HCT116 (cell line): Measurements from ENCODE around the gene FLNB. TPM values are rescaled to one million over a fixed set of nuclear protein-coding genes. Genes with fewer than 3 reads are reported as not detected.

ENCODE experiments used
- ATAC-seq: fragments of 200-7000 bp; cut with Tn5 transposase; 2 replicates; pipeline ENCODE4 v1.9.1; 2020; ENCODE audit warnings: mild to moderate bottlenecking, moderate library complexity
- BruUV-seq: library from RNA; stranded (reverse); fragments of 400-500 nt; replicated peaks from 2 replicates; lab custom pipeline; 2021; lab: Mats Ljungman, UMichigan
- CTCF ChIA-PET: fragments of 300-600 bp; sonication (Branson Sonifier 250); formaldehyde crosslinking; loops from one replicate; lab custom pipeline; 2021; ENCODE audit warnings: antibody characterized with exemption; lab: Charles Lee
- POLR2A ChIA-PET: fragments of 300-600, 350-600 bp; sonication (Branson Sonifier 250); formaldehyde crosslinking; loops from one replicate; lab custom pipeline; 2021; ENCODE audit warnings: antibody characterized with exemption; lab: Charles Lee
- RAD21 ChIA-PET, 2 experiments: fragments of 300-600 bp; sonication (Branson Sonifier 250); formaldehyde crosslinking; loops; one replicate each; lab custom pipeline; 2023; ENCODE audit warnings: low total read pairs in 2 of 2; ENCODE audit not compliant: uncharacterized antibody in 2 of 2, unreplicated experiment in 2 of 2, low non-redundant PET in 1 of 2; lab: Charles Lee
- DNase-seq: peaks from one replicate; pipeline ENCODE4 v3.0.0-alpha.2; 2010; ENCODE audit warnings: low read depth, low spot score
- H2AFZ ChIP-seq: fragments of 200-600 bp; shearing (Covaris generic), sonication (generic); 2 replicates; pipeline ENCODE4 v1.6.1; 2017; ENCODE audit warnings: low read depth, mixed run types, mixed read lengths, antibody characterized with exemption, low read length; ENCODE audit not compliant: poor library complexity, severe bottlenecking
- H3K27ac ChIP-seq: 2 replicates; pipeline ENCODE4 v1.5.1; 2012; ENCODE audit warnings: low read depth, low read length
- H3K27me3 ChIP-seq: fragments of 200-600 bp; sonication (generic); 2 replicates; pipeline ENCODE4 v1.6.1; 2016; ENCODE audit warnings: mixed run types, low read length, mixed read lengths; ENCODE audit not compliant: insufficient read depth
- H3K36me3 ChIP-seq, 2 experiments: fragments of 200-500 bp in 1 of 2; fragments of 200-600 bp in 1 of 2; sonication (Bioruptor generic) in 1 of 2; sonication (generic) in 1 of 2; 2 replicates each; pipeline versions ENCODE4 v1.5.1 to v1.6.1; 2014 to 2016; ENCODE audit warnings: low read length in 2 of 2, inconsistent platforms in 1 of 2, mixed read lengths in 1 of 2, mixed run types in 1 of 2; ENCODE audit not compliant: insufficient read depth in 2 of 2, control insufficient read depth in 1 of 2
- H3K4me1 ChIP-seq, 2 experiments: fragments of 200-600 bp in 1 of 2; sonication (generic) in 1 of 2; 2 replicates each; pipeline versions ENCODE4 v1.5.1 to v1.6.1; 2012 to 2017; ENCODE audit warnings: low read length in 2 of 2, inconsistent platforms in 1 of 2, mild to moderate bottlenecking in 1 of 2, mixed read lengths in 1 of 2, mixed run types in 1 of 2, moderate library complexity in 1 of 2; ENCODE audit not compliant: insufficient read depth in 2 of 2, control insufficient read depth in 1 of 2
- H3K4me2 ChIP-seq: fragments of 200-600 bp; sonication (generic); 2 replicates; pipeline ENCODE4 v1.6.1; 2017; ENCODE audit warnings: mixed run types, low read length, mixed read lengths
- H3K4me3 ChIP-seq, 2 experiments: fragments of 200-600 bp in 1 of 2; sonication (generic) in 1 of 2; replicated peaks in 1 of 2; 2 replicates each; pipeline ENCODE4 v1.5.1; 2011 to 2016; ENCODE audit warnings: low read length in 2 of 2, control low read depth in 1 of 2, low read depth in 1 of 2, mild to moderate bottlenecking in 1 of 2, mixed read lengths in 1 of 2, mixed run types in 1 of 2
- H3K79me2 ChIP-seq: fragments of 200-600 bp; sonication (generic); 2 replicates; pipeline ENCODE4 v1.6.1; 2017; ENCODE audit warnings: mild to moderate bottlenecking, mixed run types, low read length, moderate library complexity, mixed read lengths; ENCODE audit not compliant: insufficient read depth
- H3K9ac ChIP-seq: fragments of 200-600 bp; sonication (generic); 2 replicates; pipeline ENCODE4 v1.6.1; 2016; ENCODE audit warnings: low read length, mixed read lengths
- H3K9me2 ChIP-seq: fragments of 200-600 bp; sonication (generic), shearing (Covaris generic); 2 replicates; pipeline ENCODE4 v1.6.1; 2017; ENCODE audit warnings: mixed run types, mild to moderate bottlenecking, moderate library complexity; ENCODE audit not compliant: insufficient read depth
- H3K9me3 ChIP-seq, 2 experiments: fragments of 200-500 bp in 1 of 2; fragments of 200-600 bp in 1 of 2; sonication (Bioruptor generic) in 1 of 2; sonication (generic) in 1 of 2; 2 replicates each; pipeline ENCODE4 v1.6.1; 2014 to 2017; ENCODE audit warnings: low read length in 2 of 2, mixed read lengths in 2 of 2, inconsistent platforms in 1 of 2, low read depth in 1 of 2, mild to moderate bottlenecking in 1 of 2, mixed run types in 1 of 2, moderate library complexity in 1 of 2; ENCODE audit not compliant: control insufficient read depth in 1 of 2, insufficient read depth in 1 of 2
- H4K20me1 ChIP-seq: fragments of 200-600 bp; sonication (generic), shearing (Covaris generic); 2 replicates; pipeline ENCODE4 v1.6.1; 2017; ENCODE audit warnings: mixed run types, mild to moderate bottlenecking, moderate library complexity; ENCODE audit not compliant: insufficient read depth
- EGR1 ChIP-seq: IDR thresholded peaks from 2 replicates; pipeline ENCODE4 v1.6.1; 2012; ENCODE audit warnings: low read depth
- ELF1 ChIP-seq: IDR thresholded peaks from 2 replicates; pipeline ENCODE4 v1.6.1; 2012; ENCODE audit warnings: low read depth, borderline replicate concordance
- EZH2 ChIP-seq: fragments of 200-600 bp; sonication (generic); IDR thresholded peaks from 2 replicates; pipeline ENCODE4 v1.6.1; 2017; ENCODE audit warnings: antibody characterized with exemption, mixed run types
- EZH2phosphoT487 ChIP-seq: fragments of 200-600 bp; IDR thresholded peaks from 2 replicates; pipeline ENCODE4 v1.6.1; 2018; ENCODE audit warnings: antibody characterized with exemption, borderline replicate concordance
- FOSL1 ChIP-seq: IDR thresholded peaks from 2 replicates; pipeline ENCODE4 v1.6.1; 2012; ENCODE audit warnings: low read depth
- JUND ChIP-seq: IDR thresholded peaks from 2 replicates; pipeline ENCODE4 v1.6.1; 2012
- RAD21 ChIP-seq: IDR thresholded peaks from 2 replicates; pipeline ENCODE4 v1.6.1; 2012; ENCODE audit warnings: low read depth, mild to moderate bottlenecking
- SIN3A ChIP-seq: IDR thresholded peaks from 2 replicates; pipeline ENCODE4 v1.6.1; 2012; ENCODE audit warnings: low read depth
- SRF ChIP-seq: IDR thresholded peaks from 2 replicates; pipeline ENCODE4 v1.6.1; 2012; ENCODE audit warnings: low read depth
- YY1 ChIP-seq: IDR thresholded peaks from 2 replicates; pipeline ENCODE4 v1.6.1; 2011; ENCODE audit warnings: low read length, low read depth, moderate library complexity, mild to moderate bottlenecking; ENCODE audit not compliant: insufficient replicate concordance; ENCODE audit errors: extremely low read depth
- ZNF274 ChIP-seq: fragments of 200-500 bp; sonication (Bioruptor generic); IDR thresholded peaks from 2 replicates; pipeline ENCODE4 v1.6.1; 2014; ENCODE audit warnings: mild to moderate bottlenecking, low read depth, low read length, inconsistent platforms
- intact Hi-C: fragments of 100-400 bp; cut with micrococcal nuclease; formaldehyde crosslinking; loops from 2 replicates; pipeline ENCODE4 v1.10.0; 2022
- total RNA-seq: library from RNA; stranded (reverse); gene quantifications from one replicate; pipeline ENCODE4 v1.2.1, GENCODE V29; 2021; ENCODE audit not compliant: unreplicated experiment
- TF ChIP-seq, protein P1 (sequence below): IDR thresholded peaks from 2 replicates; pipeline ENCODE4 v1.6.1; 2012; ENCODE audit warnings: low read depth
- TF ChIP-seq, protein P2 (sequence below): IDR thresholded peaks from 2 replicates; pipeline ENCODE4 v1.6.1; 2011; ENCODE audit warnings: mild to moderate bottlenecking, low read length, moderate library complexity; ENCODE audit not compliant: insufficient replicate concordance; ENCODE audit errors: extremely low read depth
- TF ChIP-seq, protein P3 (sequence below): IDR thresholded peaks from 2 replicates; pipeline ENCODE4 v1.6.1; 2012

FLNB gene
- total RNA-seq, 1 experiment from 2014 or later: 116 TPM

DNA sequence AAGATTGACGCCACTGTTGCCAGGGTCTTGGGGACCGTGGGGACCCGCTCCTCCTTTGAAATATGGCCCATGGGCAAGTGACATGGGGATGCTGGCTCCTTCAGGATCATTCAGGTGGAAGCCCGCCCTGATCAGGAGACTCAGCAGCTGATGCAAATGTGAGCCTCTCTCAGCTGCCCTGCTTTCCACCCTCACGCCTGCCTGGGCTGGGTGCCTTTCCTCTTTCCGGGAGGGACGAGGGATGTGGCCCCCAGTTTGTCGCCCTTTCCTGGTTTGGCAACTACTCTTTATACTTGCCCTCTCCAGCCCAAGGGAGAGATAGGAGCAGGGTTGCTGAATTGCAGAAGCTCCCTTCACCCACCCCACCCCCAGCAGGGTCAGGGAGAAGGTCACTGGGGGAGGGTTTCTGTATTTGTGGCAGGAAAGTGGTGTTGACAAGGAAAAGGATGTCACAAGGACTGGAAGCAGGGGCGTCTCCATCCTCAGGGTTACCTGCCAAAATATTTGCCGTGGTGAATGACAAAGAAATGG is 180.8 kb downstream of the FLNB start:
- CTCF ChIA-PET: interaction anchor here (1.0 to 6.2 kb wide), 8 partner anchors 9 to 443 kb away, joined by 3 to 116 read pairs (median 7); partner anchors contain the start of genes HTD2 and RPP14

More for the DNA sequence above, 180.8 kb downstream of the FLNB start:
- Histone ChIP-seq H2AFZ (no peak overlapping the region), H3K4me1 (peaks cover 2 to 11% of the 10 kb centered on the region in 2 experiments; a peak in 3 of 4 replicates), H3K9me3 (no peaks in the 10 kb centered on the region), H3K27ac (no peak overlapping the region), H3K4me2 (no peak overlapping the region), H3K9me2 (no peaks in the 10 kb centered on the region), H3K36me3 (no peaks in the 10 kb centered on the region), H4K20me1 (no peaks in the 10 kb centered on the region), H3K9ac (no peak overlapping the region), H3K79me2 (no peaks in the 10 kb centered on the region), H3K27me3 (no peaks in the 10 kb centered on the region), H3K4me3 (no peak overlapping the region)
- no peak for ATAC-seq
- intact Hi-C loops: no loop called here
- DNase-seq: no peak
- RAD21 ChIA-PET: interaction anchor here (1.3 to 1.7 kb wide), 3 partner anchors 110 to 117 kb away, joined by 7 to 25 read pairs (median 15); partner anchors contain the start of genes HTD2 (in 1 of the 2) and RPP14 (in 1 of the 2)
- no TSS peak for BruUV-seq
- POLR2A ChIA-PET: interaction anchor here (1.7 kb wide), 1 partner anchor 118 kb away, joined by 18 read pairs; the partner anchor contains the start of genes HTD2 and RPP14
- TF ChIP-seq EGR1 (no peak), FOSL1 (no peak), JUND (no peak), YY1 (no peak), EZH2 (no peak), ZNF274 (no peak), SRF (no peak), ELF1 (no peak), EZH2phosphoT487 (no peak), SIN3A (no peak), RAD21 (no peak)
- TF ChIP-seq, protein P1, sequence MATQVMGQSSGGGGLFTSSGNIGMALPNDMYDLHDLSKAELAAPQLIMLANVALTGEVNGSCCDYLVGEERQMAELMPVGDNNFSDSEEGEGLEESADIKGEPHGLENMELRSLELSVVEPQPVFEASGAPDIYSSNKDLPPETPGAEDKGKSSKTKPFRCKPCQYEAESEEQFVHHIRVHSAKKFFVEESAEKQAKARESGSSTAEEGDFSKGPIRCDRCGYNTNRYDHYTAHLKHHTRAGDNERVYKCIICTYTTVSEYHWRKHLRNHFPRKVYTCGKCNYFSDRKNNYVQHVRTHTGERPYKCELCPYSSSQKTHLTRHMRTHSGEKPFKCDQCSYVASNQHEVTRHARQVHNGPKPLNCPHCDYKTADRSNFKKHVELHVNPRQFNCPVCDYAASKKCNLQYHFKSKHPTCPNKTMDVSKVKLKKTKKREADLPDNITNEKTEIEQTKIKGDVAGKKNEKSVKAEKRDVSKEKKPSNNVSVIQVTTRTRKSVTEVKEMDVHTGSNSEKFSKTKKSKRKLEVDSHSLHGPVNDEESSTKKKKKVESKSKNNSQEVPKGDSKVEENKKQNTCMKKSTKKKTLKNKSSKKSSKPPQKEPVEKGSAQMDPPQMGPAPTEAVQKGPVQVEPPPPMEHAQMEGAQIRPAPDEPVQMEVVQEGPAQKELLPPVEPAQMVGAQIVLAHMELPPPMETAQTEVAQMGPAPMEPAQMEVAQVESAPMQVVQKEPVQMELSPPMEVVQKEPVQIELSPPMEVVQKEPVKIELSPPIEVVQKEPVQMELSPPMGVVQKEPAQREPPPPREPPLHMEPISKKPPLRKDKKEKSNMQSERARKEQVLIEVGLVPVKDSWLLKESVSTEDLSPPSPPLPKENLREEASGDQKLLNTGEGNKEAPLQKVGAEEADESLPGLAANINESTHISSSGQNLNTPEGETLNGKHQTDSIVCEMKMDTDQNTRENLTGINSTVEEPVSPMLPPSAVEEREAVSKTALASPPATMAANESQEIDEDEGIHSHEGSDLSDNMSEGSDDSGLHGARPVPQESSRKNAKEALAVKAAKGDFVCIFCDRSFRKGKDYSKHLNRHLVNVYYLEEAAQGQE: no peak
- TF ChIP-seq, protein P2, sequence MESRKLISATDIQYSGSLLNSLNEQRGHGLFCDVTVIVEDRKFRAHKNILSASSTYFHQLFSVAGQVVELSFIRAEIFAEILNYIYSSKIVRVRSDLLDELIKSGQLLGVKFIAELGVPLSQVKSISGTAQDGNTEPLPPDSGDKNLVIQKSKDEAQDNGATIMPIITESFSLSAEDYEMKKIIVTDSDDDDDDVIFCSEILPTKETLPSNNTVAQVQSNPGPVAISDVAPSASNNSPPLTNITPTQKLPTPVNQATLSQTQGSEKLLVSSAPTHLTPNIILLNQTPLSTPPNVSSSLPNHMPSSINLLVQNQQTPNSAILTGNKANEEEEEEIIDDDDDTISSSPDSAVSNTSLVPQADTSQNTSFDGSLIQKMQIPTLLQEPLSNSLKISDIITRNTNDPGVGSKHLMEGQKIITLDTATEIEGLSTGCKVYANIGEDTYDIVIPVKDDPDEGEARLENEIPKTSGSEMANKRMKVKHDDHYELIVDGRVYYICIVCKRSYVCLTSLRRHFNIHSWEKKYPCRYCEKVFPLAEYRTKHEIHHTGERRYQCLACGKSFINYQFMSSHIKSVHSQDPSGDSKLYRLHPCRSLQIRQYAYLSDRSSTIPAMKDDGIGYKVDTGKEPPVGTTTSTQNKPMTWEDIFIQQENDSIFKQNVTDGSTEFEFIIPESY: no peak
- TF ChIP-seq, protein P3, sequence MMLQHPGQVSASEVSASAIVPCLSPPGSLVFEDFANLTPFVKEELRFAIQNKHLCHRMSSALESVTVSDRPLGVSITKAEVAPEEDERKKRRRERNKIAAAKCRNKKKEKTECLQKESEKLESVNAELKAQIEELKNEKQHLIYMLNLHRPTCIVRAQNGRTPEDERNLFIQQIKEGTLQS: no peak
